Body of pancreas (tissue), 4 donors: ENCODE measurements around the gene COL23A1. TPM values are rescaled to one million over a fixed set of nuclear protein-coding genes. Genes with fewer than 3 reads are reported as not detected.
A peak's percentile ranks its signal among the peaks of the same experiment; 100 is the strongest.

Experiments used
- ATAC-seq: fragments of 150-250 bp; one replicate; pipeline ENCODE4 v1.9.1; 2016
- DNase-seq, 4 donors: peaks; one replicate each; pipeline ENCODE4 v3.0.0-alpha.2; 2019
- H3K27ac ChIP-seq, 4 donors: fragments of 200-600 bp; sonication (generic); 1 replicate in 3 of 4; 2 replicates in 1 of 4; pipeline versions ENCODE4 v1.5.1 to v1.6.1; 2016 to 2019; ENCODE audit warnings: mild to moderate bottlenecking in 1 of 4, mixed read lengths in 1 of 4, moderate library complexity in 1 of 4
- H3K27me3 ChIP-seq, 2 donors: fragments of 200-600 bp; sonication (generic); one replicate each; pipeline ENCODE4 v1.6.0; 2016; ENCODE audit warnings: mild to moderate bottlenecking in 1 of 2
- H3K36me3 ChIP-seq, 2 donors: fragments of 200-600 bp; sonication (generic); replicated peaks in 1 of 2; 2 replicates each; pipeline ENCODE4 v1.5.1; 2016; ENCODE audit warnings: low read depth in 2 of 2; ENCODE audit not compliant: insufficient read depth in 1 of 2
- H3K4me1 ChIP-seq: fragments of 200-600 bp; sonication (generic); one replicate; pipeline ENCODE4 v1.6.0; 2016
- H3K4me3 ChIP-seq, 2 donors: fragments of 200-600 bp; sonication (generic); 1 replicate in 1 of 2; 2 replicates in 1 of 2; pipeline ENCODE4 v1.5.1; 2016 to 2019
- H3K9me3 ChIP-seq, 3 donors: fragments of 200-600 bp; sonication (generic); 1 replicate in 2 of 3; 2 replicates in 1 of 3; pipeline ENCODE4 v1.5.1; 2016
- POLR2A ChIP-seq, 3 donors: fragments of 450-650 bp; IDR thresholded peaks; one replicate each; pipeline ENCODE4 v1.6.1; 2016; ENCODE audit warnings: antibody characterized with exemption in 3 of 3, mild to moderate bottlenecking in 2 of 3
- WGBS, 2 donors: methylation state at CpG; one replicate each; pipeline ENCODE4 v1.1.5; 2017; 5-methylcytosine and 5-hydroxymethylcytosine counted together
- intact Hi-C: fragments of 100-400 bp; cut with DNase I; formaldehyde crosslinking; loops from one replicate; pipeline ENCODE4 v1.15.1; 2023
- total RNA-seq, 2 donors: library from RNA; depleted of rRNA; stranded (reverse); fragments of >200 nt; gene quantifications; one replicate each; pipeline ENCODE4 v1.1.0, GENCODE V29; 2016
- TF ChIP-seq, protein P1 (sequence below), 7 experiments: fragments of 450-650 bp in 4 of 7; fragments of 200-600 bp in 3 of 7; sonication (generic) in 3 of 7; IDR thresholded peaks; one replicate each; pipeline ENCODE4 v1.5.1; 2016 to 2019; ENCODE audit warnings: antibody characterized with exemption in 7 of 7

Gene COL23A1
- total RNA-seq, 2 donors from 2014 or later = not detected

- H3K27ac ChIP-seq = no peak overlapping the region
- ATAC-seq = no peak
- 11 to 23% methylated on average over 9 to 15 of the region's 15 CpGs for WGBS, 2 donors
Measured at GRCh38 chr5:178398901-178399700, 191.1 kb downstream of the COL23A1 start.

DNA sequence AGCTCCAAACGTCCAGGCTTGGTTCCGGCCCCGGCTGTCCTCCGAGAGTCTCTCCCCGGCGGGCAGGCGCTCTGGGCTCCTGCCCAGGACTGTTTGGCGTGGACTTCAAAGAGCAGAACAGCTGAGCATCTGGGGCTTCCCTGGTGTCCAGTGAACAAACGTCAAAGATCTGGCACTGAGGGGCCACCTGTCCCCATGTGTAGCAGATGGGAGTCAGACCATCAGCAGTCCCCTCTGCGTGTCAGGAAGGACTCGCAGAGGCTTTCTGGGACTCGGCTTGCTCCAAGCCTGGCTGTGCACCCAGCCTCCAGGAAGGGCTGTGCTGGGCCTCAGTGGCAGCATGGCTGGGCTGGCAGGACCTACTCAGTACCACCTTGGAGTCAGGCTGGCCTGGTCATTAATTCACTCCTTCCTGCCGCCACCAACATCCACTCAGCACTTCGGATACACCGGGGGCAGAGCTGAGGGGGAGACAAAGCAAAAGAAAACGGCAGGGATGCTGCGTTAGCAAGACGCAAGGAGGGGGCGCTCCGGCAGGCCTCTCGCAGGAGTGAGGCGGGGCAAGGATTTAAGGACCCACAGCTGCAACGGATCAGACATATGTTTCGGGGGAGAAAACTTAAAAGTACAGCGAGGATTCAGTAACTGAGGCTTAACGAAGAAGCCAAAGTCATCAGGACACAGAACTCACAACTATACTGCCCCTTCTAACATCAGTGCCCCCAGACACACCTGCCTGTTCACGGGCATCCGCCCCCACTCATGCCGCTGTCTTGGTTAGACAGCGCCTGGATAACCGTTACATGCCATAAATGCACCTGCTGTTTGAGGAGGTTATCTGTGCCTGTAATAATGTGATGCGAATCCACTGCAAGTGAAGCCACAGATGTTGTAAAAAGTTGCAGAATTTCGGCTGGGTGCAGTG is 193.1 kb downstream of the COL23A1 start:
- no peak for TF ChIP-seq POLR2A (IDR thresholded peaks at IDR 0.05)
- TF ChIP-seq, protein P1, sequence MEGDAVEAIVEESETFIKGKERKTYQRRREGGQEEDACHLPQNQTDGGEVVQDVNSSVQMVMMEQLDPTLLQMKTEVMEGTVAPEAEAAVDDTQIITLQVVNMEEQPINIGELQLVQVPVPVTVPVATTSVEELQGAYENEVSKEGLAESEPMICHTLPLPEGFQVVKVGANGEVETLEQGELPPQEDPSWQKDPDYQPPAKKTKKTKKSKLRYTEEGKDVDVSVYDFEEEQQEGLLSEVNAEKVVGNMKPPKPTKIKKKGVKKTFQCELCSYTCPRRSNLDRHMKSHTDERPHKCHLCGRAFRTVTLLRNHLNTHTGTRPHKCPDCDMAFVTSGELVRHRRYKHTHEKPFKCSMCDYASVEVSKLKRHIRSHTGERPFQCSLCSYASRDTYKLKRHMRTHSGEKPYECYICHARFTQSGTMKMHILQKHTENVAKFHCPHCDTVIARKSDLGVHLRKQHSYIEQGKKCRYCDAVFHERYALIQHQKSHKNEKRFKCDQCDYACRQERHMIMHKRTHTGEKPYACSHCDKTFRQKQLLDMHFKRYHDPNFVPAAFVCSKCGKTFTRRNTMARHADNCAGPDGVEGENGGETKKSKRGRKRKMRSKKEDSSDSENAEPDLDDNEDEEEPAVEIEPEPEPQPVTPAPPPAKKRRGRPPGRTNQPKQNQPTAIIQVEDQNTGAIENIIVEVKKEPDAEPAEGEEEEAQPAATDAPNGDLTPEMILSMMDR (IDR thresholded peaks at IDR 0.05) = no peak
- H3K4me1 ChIP-seq = no peaks in the 10 kb centered on the region

More at GRCh38 chr5:178398901-178399700, 191.1 kb downstream of the COL23A1 start:
- TF ChIP-seq, protein P1 (IDR thresholded peaks at IDR 0.05) = no peak
- no peak for TF ChIP-seq POLR2A (IDR thresholded peaks at IDR 0.05)
- H3K27me3 ChIP-seq = no peaks in the 10 kb centered on the region
- H3K9me3 ChIP-seq = no peaks in the 10 kb centered on the region
- intact Hi-C loops = no loop called here
- H3K4me3 ChIP-seq = no peak overlapping the region
- no peaks in the 10 kb centered on the region for H3K36me3 ChIP-seq
- DNase-seq = no peak
- no peaks in the 10 kb centered on the region for H3K4me1 ChIP-seq

DNA sequence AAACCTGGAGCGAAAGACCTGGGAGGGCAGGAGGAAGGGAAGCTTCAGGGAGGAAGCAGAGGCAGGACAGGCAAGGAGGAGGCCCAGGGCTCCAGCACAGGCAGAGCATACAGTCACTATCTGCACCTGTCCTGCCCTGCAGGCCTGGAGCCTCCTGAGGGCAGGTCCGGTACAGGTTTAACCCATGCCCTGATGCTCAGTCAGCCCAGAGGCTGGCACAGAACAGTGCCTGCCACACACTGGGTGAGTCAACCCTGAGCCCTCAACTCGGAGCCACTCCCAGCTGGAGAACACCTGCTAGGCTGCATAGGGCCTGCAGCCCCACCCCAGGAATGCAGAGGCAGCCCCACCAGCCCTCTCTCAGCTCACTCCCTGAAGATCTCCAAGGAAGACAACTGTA is 196.1 kb downstream of the COL23A1 start:
- Histone ChIP-seq H3K36me3 (no peaks in the 10 kb centered on the region), H3K4me3 (no peak overlapping the region), H3K4me1 (no peaks in the 10 kb centered on the region), H3K9me3 (no peaks in the 10 kb centered on the region), H3K27ac (no peak overlapping the region), H3K27me3 (no peaks in the 10 kb centered on the region)
- intact Hi-C loops = no loop called here
- no peak for DNase-seq
- TF ChIP-seq, protein P1 (IDR thresholded peaks at IDR 0.05) = no peak
- TF ChIP-seq POLR2A (IDR thresholded peaks at IDR 0.05) = no peak
- 68% methylated on average over 3 of the region's 3 CpGs; no CpG with 5 or more reads in 1 of the 2 donors for WGBS, 2 donors
- no peak for ATAC-seq

More for the DNA sequence above, 193.1 kb downstream of the COL23A1 start:
- ATAC-seq = no peak
- Histone ChIP-seq H3K36me3 (no peaks in the 10 kb centered on the region), H3K27me3 (no peaks in the 10 kb centered on the region), H3K9me3 (no peaks in the 10 kb centered on the region), H3K27ac (no peak overlapping the region), H3K4me3 (no peak overlapping the region)
- 38 to 44% methylated on average over 21 to 32 of the region's 33 CpGs for WGBS, 2 donors
- no peak for DNase-seq
- intact Hi-C loops = no loop called here

GRCh38 chr5:178392931-178393394 is 197.2 kb downstream of the COL23A1 start:
- Histone ChIP-seq H3K27ac (no peak overlapping the region), H3K4me1 (no peaks in the 10 kb centered on the region), H3K27me3 (no peaks in the 10 kb centered on the region), H3K4me3 (no peak overlapping the region), H3K9me3 (no peaks in the 10 kb centered on the region), H3K36me3 (no peaks in the 10 kb centered on the region)
- ATAC-seq = no peak
- 51 to 59% methylated on average over 11 of the region's 11 CpGs for WGBS, 2 donors
- no peak for TF ChIP-seq POLR2A (IDR thresholded peaks at IDR 0.05)
- TF ChIP-seq, protein P1 (IDR thresholded peaks at IDR 0.05) = no peak
- intact Hi-C loops = no loop called here
- DNase-seq = peak in 1 of 4 donors; percentile 40
